ENCODE measurements around the gene TAPT1. TPM values are rescaled to one million over a fixed set of nuclear protein-coding genes. Genes with fewer than 3 reads are reported as not detected.

The TAPT1 gene
- total and polyA plus RNA-seq, 2 of the 13 experiments (the other 11 are each of a cell fraction or from before 2014, with no cell fraction given) = 24.5 to 25.3 TPM

DNA sequence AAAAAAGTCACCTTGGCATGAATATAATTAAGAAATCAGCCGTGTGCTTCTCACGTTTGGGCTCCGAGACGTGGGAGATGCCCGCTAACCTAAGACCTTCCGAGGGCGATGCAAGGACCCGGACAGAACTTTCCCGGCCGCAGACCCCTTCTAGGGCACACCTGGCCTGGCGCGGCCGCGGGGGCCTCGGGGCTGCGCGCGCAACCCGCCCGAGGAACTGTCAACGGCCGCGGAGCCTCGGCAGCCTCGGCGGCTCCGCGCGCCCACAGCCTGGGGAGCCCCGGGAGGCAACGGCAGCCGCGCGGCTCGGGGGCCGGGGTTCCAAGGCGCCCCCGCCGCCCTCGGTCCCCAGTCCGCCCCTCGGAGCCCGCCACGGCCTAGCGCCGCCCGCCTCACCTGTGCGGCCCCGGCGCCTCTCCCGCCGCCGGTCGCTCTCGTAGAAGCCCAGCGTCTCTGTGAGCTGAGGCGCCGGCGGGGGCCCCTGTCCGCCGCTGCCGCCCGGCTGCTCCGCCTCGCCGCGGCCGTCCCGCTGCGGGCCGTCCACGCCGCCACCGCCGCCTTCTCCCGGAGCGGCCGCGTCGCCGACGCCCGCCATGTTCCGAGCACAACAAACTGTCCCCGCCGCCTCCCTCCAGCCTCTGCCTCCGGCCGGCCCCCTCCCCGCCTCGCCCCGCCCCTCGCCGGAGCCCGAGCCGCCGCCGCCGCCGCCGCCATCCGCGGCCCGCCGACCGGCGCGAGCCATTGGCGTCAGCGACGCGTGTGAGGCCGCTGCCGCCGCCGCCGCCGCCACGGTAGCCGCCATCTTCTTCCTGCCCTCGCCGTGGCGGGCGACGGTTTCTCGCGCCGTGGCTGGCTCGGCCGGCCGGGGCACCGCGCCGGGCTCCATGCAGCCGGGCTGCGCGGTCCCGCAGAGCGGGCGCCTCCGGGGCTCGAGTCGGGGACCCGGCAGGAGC, at the start of gene TAPT1 (continued):
- TF ChIP-seq ZNF670 (CRISPR knock-in tag; IDR thresholded peaks at IDR 0.05; ENCODE audit: borderline replicate concordance) = no peak
- 0 out of 2 replicates have a peak, but pooled peaks have one; percentile 26 for TF ChIP-seq ZNF768 (CRISPR knock-in tag; IDR thresholded peaks at IDR 0.05)
- TF ChIP-seq SRSF9 (IDR thresholded peaks at IDR 0.05; ENCODE audit: borderline replicate concordance, insufficient read depth, low read depth, low read length, poor library complexity, severe bottlenecking) = no peak
- no peak for TF ChIP-seq KAT2B (IDR thresholded peaks at IDR 0.05; ENCODE audit: borderline replicate concordance, low read depth, low read length)
- no peak for TF ChIP-seq ZNF432 (CRISPR knock-in tag; IDR thresholded peaks at IDR 0.05; ENCODE audit: borderline replicate concordance)
- no peak for TF ChIP-seq REPIN1 (CRISPR knock-in tag; IDR thresholded peaks at IDR 0.05; ENCODE audit: borderline replicate concordance, low read depth)
- TF ChIP-seq ESRRA (CRISPR knock-in tag; IDR thresholded peaks at IDR 0.05; ENCODE audit: low read depth) = no peak
- 0 out of 3 replicates have a peak, but pooled peaks have one; percentile 30 for TF ChIP-seq MXI1 (IDR thresholded peaks at IDR 0.05; ENCODE audit: borderline replicate concordance, low read depth, low read length)
- TF ChIP-seq RNF2 (conservative IDR thresholded peaks at IDR 0.05; ENCODE audit: low read depth) = no peak
- TF ChIP-seq, protein P1, sequence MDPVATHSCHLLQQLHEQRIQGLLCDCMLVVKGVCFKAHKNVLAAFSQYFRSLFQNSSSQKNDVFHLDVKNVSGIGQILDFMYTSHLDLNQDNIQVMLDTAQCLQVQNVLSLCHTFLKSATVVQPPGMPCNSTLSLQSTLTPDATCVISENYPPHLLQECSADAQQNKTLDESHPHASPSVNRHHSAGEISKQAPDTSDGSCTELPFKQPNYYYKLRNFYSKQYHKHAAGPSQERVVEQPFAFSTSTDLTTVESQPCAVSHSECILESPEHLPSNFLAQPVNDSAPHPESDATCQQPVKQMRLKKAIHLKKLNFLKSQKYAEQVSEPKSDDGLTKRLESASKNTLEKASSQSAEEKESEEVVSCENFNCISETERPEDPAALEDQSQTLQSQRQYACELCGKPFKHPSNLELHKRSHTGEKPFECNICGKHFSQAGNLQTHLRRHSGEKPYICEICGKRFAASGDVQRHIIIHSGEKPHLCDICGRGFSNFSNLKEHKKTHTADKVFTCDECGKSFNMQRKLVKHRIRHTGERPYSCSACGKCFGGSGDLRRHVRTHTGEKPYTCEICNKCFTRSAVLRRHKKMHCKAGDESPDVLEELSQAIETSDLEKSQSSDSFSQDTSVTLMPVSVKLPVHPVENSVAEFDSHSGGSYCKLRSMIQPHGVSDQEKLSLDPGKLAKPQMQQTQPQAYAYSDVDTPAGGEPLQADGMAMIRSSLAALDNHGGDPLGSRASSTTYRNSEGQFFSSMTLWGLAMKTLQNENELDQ (CRISPR knock-in tag; IDR thresholded peaks at IDR 0.05; ENCODE audit: borderline replicate concordance) = no peak
- peak; percentile 68; the same call in 1 of the 2 replicates for TF ChIP-seq CREB1 (IDR thresholded peaks at IDR 0.05)
- TF ChIP-seq CREB1 (CRISPR knock-in tag; IDR thresholded peaks at IDR 0.05) = no peak
- TF ChIP-seq, protein P2, sequence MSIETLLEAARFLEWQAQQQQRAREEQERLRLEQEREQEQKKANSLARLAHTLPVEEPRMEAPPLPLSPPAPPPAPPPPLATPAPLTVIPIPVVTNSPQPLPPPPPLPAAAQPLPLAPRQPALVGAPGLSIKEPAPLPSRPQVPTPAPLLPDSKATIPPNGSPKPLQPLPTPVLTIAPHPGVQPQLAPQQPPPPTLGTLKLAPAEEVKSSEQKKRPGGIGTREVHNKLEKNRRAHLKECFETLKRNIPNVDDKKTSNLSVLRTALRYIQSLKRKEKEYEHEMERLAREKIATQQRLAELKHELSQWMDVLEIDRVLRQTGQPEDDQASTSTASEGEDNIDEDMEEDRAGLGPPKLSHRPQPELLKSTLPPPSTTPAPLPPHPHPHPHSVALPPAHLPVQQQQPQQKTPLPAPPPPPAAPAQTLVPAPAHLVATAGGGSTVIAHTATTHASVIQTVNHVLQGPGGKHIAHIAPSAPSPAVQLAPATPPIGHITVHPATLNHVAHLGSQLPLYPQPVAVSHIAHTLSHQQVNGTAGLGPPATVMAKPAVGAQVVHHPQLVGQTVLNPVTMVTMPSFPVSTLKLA (IDR thresholded peaks at IDR 0.05) = no peak
- TF ChIP-seq, protein P3, sequence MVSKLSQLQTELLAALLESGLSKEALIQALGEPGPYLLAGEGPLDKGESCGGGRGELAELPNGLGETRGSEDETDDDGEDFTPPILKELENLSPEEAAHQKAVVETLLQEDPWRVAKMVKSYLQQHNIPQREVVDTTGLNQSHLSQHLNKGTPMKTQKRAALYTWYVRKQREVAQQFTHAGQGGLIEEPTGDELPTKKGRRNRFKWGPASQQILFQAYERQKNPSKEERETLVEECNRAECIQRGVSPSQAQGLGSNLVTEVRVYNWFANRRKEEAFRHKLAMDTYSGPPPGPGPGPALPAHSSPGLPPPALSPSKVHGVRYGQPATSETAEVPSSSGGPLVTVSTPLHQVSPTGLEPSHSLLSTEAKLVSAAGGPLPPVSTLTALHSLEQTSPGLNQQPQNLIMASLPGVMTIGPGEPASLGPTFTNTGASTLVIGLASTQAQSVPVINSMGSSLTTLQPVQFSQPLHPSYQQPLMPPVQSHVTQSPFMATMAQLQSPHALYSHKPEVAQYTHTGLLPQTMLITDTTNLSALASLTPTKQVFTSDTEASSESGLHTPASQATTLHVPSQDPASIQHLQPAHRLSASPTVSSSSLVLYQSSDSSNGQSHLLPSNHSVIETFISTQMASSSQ (IDR thresholded peaks at IDR 0.05; ENCODE audit: low read depth) = no peak
- TF ChIP-seq, protein P3 (CRISPR knock-in tag; IDR thresholded peaks at IDR 0.05; ENCODE audit: borderline replicate concordance) = no peak
- TF ChIP-seq HNRNPLL (IDR thresholded peaks at IDR 0.05; ENCODE audit: low read depth, low read length, poor library complexity, severe bottlenecking) = peak; percentile 1
- no peak for TF ChIP-seq ZNF326 (CRISPR knock-in tag; IDR thresholded peaks at IDR 0.05; ENCODE audit: borderline replicate concordance)

All from HepG2 (cell line).